Upper lobe of left lung (tissue), 4 donors: Measurements from ENCODE around the gene RPL37.

Experiments used
- CTCF ChIP-seq, 6 experiments: fragments of 450-650 bp in 4 of 6; fragments of 200-600 bp in 2 of 6; sonication (generic) in 2 of 6; IDR thresholded peaks; one replicate each; pipeline ENCODE4 v1.5.1; 2016 to 2019; ENCODE audit warnings: antibody characterized with exemption in 6 of 6
- EP300 ChIP-seq, 4 donors: sonication (generic); formaldehyde crosslinking; IDR thresholded peaks; one replicate each; pipeline ENCODE4 v1.5.1; 2017; ENCODE audit warnings: antibody characterized with exemption in 4 of 4, control low read depth in 2 of 4
- POLR2A ChIP-seq, 4 donors: fragments of 450-650 bp; IDR thresholded peaks; one replicate each; pipeline ENCODE4 v1.5.1; 2016 to 2017; ENCODE audit warnings: antibody characterized with exemption in 4 of 4, mild to moderate bottlenecking in 2 of 4

GRCh38 chr5:40871177-40871576 is 36.2 kb upstream of the RPL37 start:
- TF ChIP-seq CTCF (IDR thresholded peaks at IDR 0.05) (no peak), POLR2A (IDR thresholded peaks at IDR 0.05) (no peak), EP300 (IDR thresholded peaks at IDR 0.05) (no peak)
